Chondrocyte (in vitro differentiated cells): ENCODE measurements around the gene ZHX3. TPM values are rescaled to one million over a fixed set of nuclear protein-coding genes. Genes with fewer than 3 reads are reported as not detected.

Source experiments
- DNase-seq: peaks from one replicate; pipeline ENCODE4 v3.0.0; 2021; ENCODE audit warnings: mixed read lengths, low spot score
- H3K27ac Mint-ChIP-seq: one replicate; pipeline ENCODE4 v1.8.0; 2021; ENCODE audit warnings: mild to moderate bottlenecking, moderate library complexity, mixed read lengths; ENCODE audit not compliant: unreplicated experiment
- H3K27me3 Mint-ChIP-seq: 2 replicates; pipeline ENCODE4 v1.8.0; 2021; ENCODE audit warnings: low read depth, mixed read lengths
- H3K36me3 Mint-ChIP-seq: 2 replicates; pipeline ENCODE4 v1.8.0; 2021; ENCODE audit warnings: low read depth, mixed read lengths
- H3K4me1 Mint-ChIP-seq: 2 replicates; pipeline ENCODE4 v1.8.0; 2021; ENCODE audit warnings: low read depth, mild to moderate bottlenecking, mixed read lengths
- H3K4me3 Mint-ChIP-seq: one replicate; pipeline ENCODE4 v1.8.0; 2021; ENCODE audit warnings: mild to moderate bottlenecking, moderate library complexity, mixed read lengths; ENCODE audit not compliant: unreplicated experiment
- H3K9me3 Mint-ChIP-seq: 2 replicates; pipeline ENCODE4 v1.8.0; 2021; ENCODE audit warnings: low read depth, mixed read lengths
- total RNA-seq: library from RNA; stranded (reverse); gene quantifications from 3 replicates; pipeline ENCODE4 v1.2.1, GENCODE V29; 2021
- TF ChIP-seq, protein P1 (sequence below): fragments of 200-600 bp; sonication (generic); IDR thresholded peaks from 2 replicates; pipeline ENCODE4 v1.5.0; 2021; ENCODE audit warnings: antibody characterized with exemption, mild to moderate bottlenecking, moderate library complexity

The ZHX3 gene
- total RNA-seq, 1 donor from 2014 or later: 52.9 TPM

DNA sequence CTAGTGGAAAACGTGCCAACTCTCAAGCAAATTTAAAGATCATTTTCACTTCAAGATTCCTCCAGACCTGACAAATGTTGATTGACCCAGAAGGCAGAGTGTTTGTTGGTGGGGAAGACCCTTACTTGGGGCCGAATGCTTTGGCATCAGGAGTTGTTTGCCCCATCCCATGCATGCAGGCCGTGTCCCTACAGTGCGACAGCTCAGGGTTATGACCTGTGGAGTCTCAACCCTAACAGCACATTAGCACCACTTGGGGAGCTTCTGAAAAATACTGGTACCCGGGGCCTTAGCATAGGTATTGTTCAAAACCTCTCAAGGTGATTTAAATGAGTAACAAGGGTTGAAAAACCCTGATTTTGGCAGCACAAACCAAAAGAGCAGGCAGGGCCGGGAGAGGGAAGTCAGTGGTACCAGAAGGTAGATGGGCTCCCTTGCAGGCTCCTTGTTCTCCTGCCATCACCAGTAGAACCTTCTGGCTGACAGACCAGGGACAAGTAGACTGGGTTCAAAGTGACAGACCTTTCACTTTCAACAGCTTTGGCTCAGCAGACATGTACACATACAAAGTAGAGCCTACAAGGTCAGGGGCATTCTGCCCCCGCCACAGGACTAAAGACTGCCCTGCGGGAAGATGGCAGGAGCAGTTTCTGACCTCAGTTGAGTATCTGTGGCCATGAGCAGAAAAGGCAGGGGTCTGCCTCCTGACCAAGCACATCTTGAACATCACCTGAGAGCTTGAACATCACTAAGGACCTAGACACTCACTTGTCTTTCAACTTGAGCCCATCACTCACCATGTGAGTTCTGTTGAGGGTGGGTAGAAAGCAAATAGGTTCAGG, 140.6 kb downstream of the ZHX3 start:
- TF ChIP-seq, protein P1, sequence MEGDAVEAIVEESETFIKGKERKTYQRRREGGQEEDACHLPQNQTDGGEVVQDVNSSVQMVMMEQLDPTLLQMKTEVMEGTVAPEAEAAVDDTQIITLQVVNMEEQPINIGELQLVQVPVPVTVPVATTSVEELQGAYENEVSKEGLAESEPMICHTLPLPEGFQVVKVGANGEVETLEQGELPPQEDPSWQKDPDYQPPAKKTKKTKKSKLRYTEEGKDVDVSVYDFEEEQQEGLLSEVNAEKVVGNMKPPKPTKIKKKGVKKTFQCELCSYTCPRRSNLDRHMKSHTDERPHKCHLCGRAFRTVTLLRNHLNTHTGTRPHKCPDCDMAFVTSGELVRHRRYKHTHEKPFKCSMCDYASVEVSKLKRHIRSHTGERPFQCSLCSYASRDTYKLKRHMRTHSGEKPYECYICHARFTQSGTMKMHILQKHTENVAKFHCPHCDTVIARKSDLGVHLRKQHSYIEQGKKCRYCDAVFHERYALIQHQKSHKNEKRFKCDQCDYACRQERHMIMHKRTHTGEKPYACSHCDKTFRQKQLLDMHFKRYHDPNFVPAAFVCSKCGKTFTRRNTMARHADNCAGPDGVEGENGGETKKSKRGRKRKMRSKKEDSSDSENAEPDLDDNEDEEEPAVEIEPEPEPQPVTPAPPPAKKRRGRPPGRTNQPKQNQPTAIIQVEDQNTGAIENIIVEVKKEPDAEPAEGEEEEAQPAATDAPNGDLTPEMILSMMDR: no peak
- H3K36me3 Mint-ChIP-seq: peaks cover 24% of the 10 kb centered on the region
- peak overlapping the region; percentile 97 for H3K27ac Mint-ChIP-seq
- no peak for DNase-seq
- H3K4me3 Mint-ChIP-seq: no peak overlapping the region
- peaks cover 78% of the 10 kb centered on the region for H3K4me1 Mint-ChIP-seq
- no peaks in the 10 kb centered on the region for H3K9me3 Mint-ChIP-seq
- no peaks in the 10 kb centered on the region for H3K27me3 Mint-ChIP-seq

DNA sequence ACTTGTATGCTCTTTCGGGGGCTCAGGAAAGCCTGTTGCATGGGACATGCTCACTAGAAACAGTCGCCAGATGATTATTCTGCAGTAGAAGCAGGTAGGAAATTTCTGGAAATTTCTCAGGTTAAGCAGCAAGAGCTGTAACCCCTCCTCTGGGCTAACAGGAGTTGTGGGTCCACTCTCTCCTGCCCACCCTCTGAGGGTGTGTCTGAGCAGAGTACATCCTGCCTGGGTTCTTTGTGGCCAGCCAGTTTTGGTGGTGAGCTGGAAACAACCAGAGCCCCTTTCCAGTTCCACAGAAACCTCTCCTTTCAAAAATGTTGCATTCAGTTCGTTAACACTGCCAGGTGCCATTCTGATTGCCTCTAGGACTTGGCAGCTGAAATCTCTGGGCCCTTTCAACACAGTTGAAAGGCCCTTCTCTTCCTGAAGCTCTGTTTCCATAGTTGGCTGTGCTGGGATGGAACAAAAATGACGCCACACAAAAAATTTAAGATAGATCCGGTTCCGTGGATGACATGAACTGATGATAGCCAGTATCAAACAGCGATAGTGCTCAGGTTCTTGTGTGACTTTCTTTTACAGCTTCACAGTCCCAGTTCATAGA, 141.7 kb downstream of the ZHX3 start:
- H3K9me3 Mint-ChIP-seq: no peaks in the 10 kb centered on the region
- H3K27ac Mint-ChIP-seq: peak overlapping the region; percentile 97
- H3K4me1 Mint-ChIP-seq: peaks cover 78% of the 10 kb centered on the region
- no peak for DNase-seq
- TF ChIP-seq, protein P1: no peak
- H3K36me3 Mint-ChIP-seq: peaks cover 26% of the 10 kb centered on the region
- no peaks in the 10 kb centered on the region for H3K27me3 Mint-ChIP-seq
- no peak overlapping the region for H3K4me3 Mint-ChIP-seq

DNA sequence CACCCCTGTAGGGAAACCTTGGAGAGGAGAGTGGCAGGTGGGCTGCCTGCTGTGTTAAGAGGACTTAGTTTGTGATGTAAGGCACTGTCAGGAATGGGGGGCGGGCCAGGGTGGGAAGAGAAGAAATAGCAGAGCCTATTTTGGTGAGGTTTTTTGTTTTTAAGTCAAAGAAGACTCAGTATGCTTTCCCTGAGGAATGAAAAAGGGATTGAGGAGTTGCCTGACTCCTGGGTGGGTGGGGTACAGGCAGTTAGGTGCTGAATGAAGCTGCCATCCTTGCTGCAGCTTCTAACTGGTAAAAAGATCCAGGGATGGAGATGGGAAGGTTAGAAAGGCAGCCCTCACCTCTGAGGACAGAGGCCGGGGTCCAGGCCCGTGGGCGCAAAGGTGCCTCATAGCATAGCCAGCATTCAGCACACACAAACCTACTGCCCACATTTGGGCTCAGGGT, 142.3 kb downstream of the ZHX3 start:
- Mint-ChIP-seq H3K4me1 (peaks cover 74% of the 10 kb centered on the region), H3K36me3 (peaks cover 29% of the 10 kb centered on the region), H3K27me3 (no peaks in the 10 kb centered on the region), H3K27ac (peak overlapping the region; percentile 97), H3K4me3 (no peak overlapping the region), H3K9me3 (no peaks in the 10 kb centered on the region)
- DNase-seq: no peak
- TF ChIP-seq, protein P1: no peak

DNA sequence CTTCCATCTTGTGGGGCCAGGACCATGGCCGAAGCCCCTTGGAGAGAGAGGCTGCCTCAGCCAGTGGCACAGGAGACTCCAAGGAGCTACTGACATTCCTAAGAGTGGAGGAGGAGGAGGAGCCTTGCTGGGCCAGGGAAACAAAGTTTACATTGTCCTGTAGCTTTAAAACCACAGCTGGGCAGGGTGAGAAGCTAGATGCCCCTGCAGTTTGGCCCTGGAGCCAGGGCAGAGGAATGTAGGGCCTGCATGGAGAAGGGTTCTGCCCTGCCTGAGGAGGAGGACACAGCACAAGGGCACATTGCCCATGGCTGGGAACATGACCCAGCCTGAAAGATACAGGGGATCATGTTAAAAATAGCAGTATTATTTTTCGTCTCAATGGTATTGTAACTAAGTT, 142.7 kb downstream of the ZHX3 start:
- Mint-ChIP-seq H3K4me3 (no peak overlapping the region), H3K4me1 (peaks cover 72% of the 10 kb centered on the region), H3K27me3 (no peaks in the 10 kb centered on the region), H3K36me3 (peaks cover 29% of the 10 kb centered on the region), H3K27ac (peak overlapping the region; percentile 97), H3K9me3 (no peaks in the 10 kb centered on the region)
- no peak for DNase-seq
- TF ChIP-seq, protein P1: no peak

DNA sequence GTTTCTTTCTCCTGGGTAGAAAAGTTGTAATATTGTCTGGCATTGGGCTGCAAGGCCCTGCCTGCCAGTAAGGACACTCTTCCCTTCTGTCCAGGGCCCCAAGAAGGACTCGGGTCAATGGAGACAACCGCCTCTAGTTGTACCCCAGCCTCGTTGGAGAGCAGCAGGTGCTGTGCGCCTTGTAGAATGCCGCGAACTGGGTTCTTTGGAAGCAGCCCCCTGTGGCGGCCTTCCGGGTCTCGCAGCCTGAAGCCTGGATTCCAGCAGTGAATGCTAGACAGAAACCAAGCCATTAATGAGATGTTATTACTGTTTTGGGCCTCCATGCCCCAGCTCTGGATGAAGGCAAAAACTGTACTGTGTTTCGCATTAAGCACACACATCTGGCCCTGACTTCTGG, 143.2 kb downstream of the ZHX3 start:
- peaks cover 33% of the 10 kb centered on the region for H3K36me3 Mint-ChIP-seq
- H3K9me3 Mint-ChIP-seq: no peaks in the 10 kb centered on the region
- H3K4me3 Mint-ChIP-seq: no peak overlapping the region
- H3K27ac Mint-ChIP-seq: peak overlapping the region; percentile 97
- TF ChIP-seq, protein P1: no peak
- H3K27me3 Mint-ChIP-seq: no peaks in the 10 kb centered on the region
- DNase-seq: no peak
- H3K4me1 Mint-ChIP-seq: peaks cover 68% of the 10 kb centered on the region
